SK-N-DZ (cell line): ENCODE results near the gene DAB2IP.

Experiments
- DNase-seq: peaks from one replicate; pipeline ENCODE4 v3.0.0-alpha.2; 2015; ENCODE audit warnings: low spot score

DAB2IP gene

DNA sequence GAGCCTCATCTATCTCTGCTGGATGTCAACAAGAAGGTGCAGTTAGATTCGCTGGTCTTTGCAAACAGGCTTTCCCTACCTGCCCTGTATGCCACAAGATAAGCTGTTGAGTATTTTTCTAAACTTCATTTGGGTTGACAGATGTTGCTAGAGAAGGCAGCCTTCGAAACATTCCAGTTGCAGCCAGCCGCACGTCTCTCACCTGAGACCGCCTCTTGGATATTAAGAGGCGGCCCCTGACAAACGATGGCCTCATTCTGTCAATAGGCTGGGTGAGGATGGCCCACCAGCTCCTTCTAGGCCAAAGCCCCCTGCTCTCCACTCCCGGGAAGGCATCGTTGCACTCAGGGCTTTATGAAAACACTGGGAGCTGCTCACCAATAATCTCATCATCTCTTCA is 181.6 kb downstream of the DAB2IP start:
- DNase-seq, result no peak
